GM12891 (cell line): ENCODE results near the gene PCTP.

Experiments
- PAX5 ChIP-seq: IDR thresholded peaks from 2 replicates; pipeline ENCODE4 v1.6.1; 2011; ENCODE audit warnings: low read length, moderate library complexity, mild to moderate bottlenecking; ENCODE audit not compliant: insufficient read depth, severe bottlenecking
- POLR2A ChIP-seq: IDR thresholded peaks from 2 replicates; pipeline ENCODE4 v1.6.1; 2011; ENCODE audit warnings: low read depth, low read length, control low read depth
- POLR2AphosphoS5 ChIP-seq: IDR thresholded peaks from 2 replicates; pipeline ENCODE4 v1.6.1; 2011; ENCODE audit warnings: low read depth, low read length, control low read depth
- SPI1 ChIP-seq: IDR thresholded peaks from 2 replicates; pipeline ENCODE4 v1.6.1; 2011; ENCODE audit warnings: low read depth, low read length, control low read depth

DNA sequence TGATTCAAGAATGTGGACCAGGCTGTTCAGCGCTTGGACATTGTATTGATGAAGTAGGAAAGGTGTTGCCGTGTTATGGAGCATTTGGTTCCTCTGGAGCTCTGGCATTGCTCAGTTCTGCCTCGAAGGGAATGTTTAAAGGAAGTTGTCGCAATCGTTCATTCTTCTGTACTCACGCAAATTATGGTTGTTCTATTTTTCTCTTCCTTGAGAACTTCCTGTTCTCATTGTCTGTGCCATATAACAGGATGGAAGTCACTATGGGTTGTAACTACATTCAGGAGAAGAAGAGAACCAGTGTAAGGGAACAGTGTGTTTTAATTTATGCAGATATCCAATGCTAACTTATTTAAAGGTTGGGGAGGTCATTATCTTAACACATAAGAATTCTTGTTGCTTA is 13.0 kb downstream of the PCTP start:
- TF ChIP-seq POLR2A (no peak), POLR2AphosphoS5 (no peak), SPI1 (no peak), PAX5 (no peak)
